Endodermal cell (in vitro differentiated cells): ENCODE data around the gene FGD6. TPM values are rescaled to one million over a fixed set of nuclear protein-coding genes. Genes with fewer than 3 reads are reported as not detected.
A peak's percentile ranks its signal among the peaks of the same experiment; 100 is the strongest.

Experiments
- DNase-seq: peaks from one replicate; pipeline ENCODE4 v3.0.0-alpha.2; 2017
- H3K27ac ChIP-seq: 2 replicates; pipeline ENCODE4 v1.5.1; 2013; ENCODE audit warnings: mild to moderate bottlenecking, low read depth, low read length, moderate library complexity
- H3K27me3 ChIP-seq: 2 replicates; pipeline ENCODE4 v1.6.1; 2013; ENCODE audit warnings: mild to moderate bottlenecking, low read length, moderate library complexity; ENCODE audit not compliant: insufficient read depth, control insufficient read depth, poor library complexity, severe bottlenecking
- H3K36me3 ChIP-seq: 2 replicates; pipeline ENCODE4 v1.7.0; 2013; ENCODE audit warnings: mild to moderate bottlenecking, low read length, moderate library complexity; ENCODE audit not compliant: control insufficient read depth, insufficient read depth
- H3K4me1 ChIP-seq: one replicate; pipeline ENCODE4 v1.7.0; 2013; ENCODE audit warnings: low read length; ENCODE audit not compliant: control insufficient read depth, insufficient read depth
- H3K4me3 ChIP-seq: 2 replicates; pipeline ENCODE4 v1.5.1; 2013; ENCODE audit warnings: mild to moderate bottlenecking, low read length, moderate library complexity
- H3K9ac ChIP-seq: 2 replicates; pipeline ENCODE4 v1.6.1; 2013; ENCODE audit warnings: mild to moderate bottlenecking, low read length, moderate library complexity; ENCODE audit not compliant: poor library complexity, severe bottlenecking; ENCODE audit errors: extremely low read depth
- H3K9me3 ChIP-seq: 2 replicates; pipeline ENCODE4 v1.6.1; 2013; ENCODE audit warnings: mild to moderate bottlenecking, low read length, moderate library complexity; ENCODE audit not compliant: control insufficient read depth
- H3K27ac Mint-ChIP-seq: 2 replicates; pipeline ENCODE4 v1.8.0; 2020; ENCODE audit warnings: mixed read lengths
- H3K27me3 Mint-ChIP-seq: 2 replicates; pipeline ENCODE4 v1.8.0; 2021; ENCODE audit warnings: mild to moderate bottlenecking, mixed read lengths; ENCODE audit not compliant: insufficient read depth
- H3K36me3 Mint-ChIP-seq: 2 replicates; pipeline ENCODE4 v1.8.0; 2020; ENCODE audit warnings: low read depth, mixed read lengths
- H3K4me1 Mint-ChIP-seq: 2 replicates; pipeline ENCODE4 v1.8.0; 2020; ENCODE audit warnings: mixed read lengths
- H3K4me3 Mint-ChIP-seq: 2 replicates; pipeline ENCODE4 v1.8.0; 2020; ENCODE audit warnings: mild to moderate bottlenecking, moderate library complexity, mixed read lengths
- H3K9me3 Mint-ChIP-seq: 2 replicates; pipeline ENCODE4 v1.8.0; 2020; ENCODE audit warnings: mild to moderate bottlenecking, mixed read lengths
- WGBS, 2 experiments: methylation state at CpG; one replicate each; pipeline versions ENCODE4 v1.1.5 to v1.1.7; 2013; ENCODE audit warnings: missing lambda C conversion rate in 2 of 2, mixed read lengths in 1 of 2; ENCODE audit not compliant: insufficient coverage in 1 of 2, insufficient read length in 1 of 2; 5-methylcytosine and 5-hydroxymethylcytosine counted together
- total RNA-seq, 2 donors: library from RNA; stranded (reverse); fragmentation: NEBNext Ultra II Directional in 1 of 2; extraction: Animal tissue kit (Norgen Biotek cat#: 25700) in 1 of 2; gene quantifications; 2 replicates in 1 of 2; 3 replicates in 1 of 2; pipeline ENCODE4 v1.2.1, GENCODE V29; 2021
- TF ChIP-seq, protein P1 (sequence below): fragments of 200-600 bp; sonication (generic); conservative IDR thresholded peaks from 2 replicates; pipeline ENCODE4 v1.5.0; 2021; ENCODE audit warnings: antibody characterized with exemption, mild to moderate bottlenecking

The FGD6 gene
- total RNA-seq, 2 donors from 2014 or later: 95.3 to 124 TPM

DNA sequence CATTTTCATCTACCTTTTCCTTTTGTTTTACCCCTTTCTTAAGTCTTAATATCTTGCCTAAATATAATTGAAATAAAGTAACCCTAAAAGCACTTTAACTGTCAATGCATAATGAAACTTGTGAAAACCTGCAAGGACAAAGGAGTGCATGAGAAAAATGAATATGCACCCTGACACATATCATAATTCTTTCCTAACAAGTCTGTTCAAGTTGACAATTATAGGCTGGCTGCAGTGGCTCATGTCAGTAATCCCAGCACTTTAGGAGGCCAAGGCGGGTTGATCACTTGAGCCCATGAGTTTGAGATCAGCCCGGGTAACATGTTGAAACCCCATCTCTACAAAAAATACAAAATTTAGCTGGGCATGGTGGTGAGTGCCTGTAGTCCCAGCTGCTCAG, 65.4 kb downstream of the FGD6 start:
- H3K4me1 Mint-ChIP-seq: no peaks in the 10 kb centered on the region
- peaks cover 56% of the 10 kb centered on the region for H3K36me3 ChIP-seq
- H3K4me3 Mint-ChIP-seq: no peak overlapping the region
- peaks cover 69% of the 10 kb centered on the region for H3K36me3 Mint-ChIP-seq
- TF ChIP-seq, protein P1, sequence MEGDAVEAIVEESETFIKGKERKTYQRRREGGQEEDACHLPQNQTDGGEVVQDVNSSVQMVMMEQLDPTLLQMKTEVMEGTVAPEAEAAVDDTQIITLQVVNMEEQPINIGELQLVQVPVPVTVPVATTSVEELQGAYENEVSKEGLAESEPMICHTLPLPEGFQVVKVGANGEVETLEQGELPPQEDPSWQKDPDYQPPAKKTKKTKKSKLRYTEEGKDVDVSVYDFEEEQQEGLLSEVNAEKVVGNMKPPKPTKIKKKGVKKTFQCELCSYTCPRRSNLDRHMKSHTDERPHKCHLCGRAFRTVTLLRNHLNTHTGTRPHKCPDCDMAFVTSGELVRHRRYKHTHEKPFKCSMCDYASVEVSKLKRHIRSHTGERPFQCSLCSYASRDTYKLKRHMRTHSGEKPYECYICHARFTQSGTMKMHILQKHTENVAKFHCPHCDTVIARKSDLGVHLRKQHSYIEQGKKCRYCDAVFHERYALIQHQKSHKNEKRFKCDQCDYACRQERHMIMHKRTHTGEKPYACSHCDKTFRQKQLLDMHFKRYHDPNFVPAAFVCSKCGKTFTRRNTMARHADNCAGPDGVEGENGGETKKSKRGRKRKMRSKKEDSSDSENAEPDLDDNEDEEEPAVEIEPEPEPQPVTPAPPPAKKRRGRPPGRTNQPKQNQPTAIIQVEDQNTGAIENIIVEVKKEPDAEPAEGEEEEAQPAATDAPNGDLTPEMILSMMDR: no peak
- peaks cover 22% of the 10 kb centered on the region for H3K9me3 Mint-ChIP-seq
- peaks cover 12% of the 10 kb centered on the region for H3K9me3 ChIP-seq
- H3K4me3 ChIP-seq: no peak overlapping the region
- H3K27me3 Mint-ChIP-seq: no peaks in the 10 kb centered on the region
- no peaks in the 10 kb centered on the region for H3K27me3 ChIP-seq
- DNase-seq: no peak
- no peak overlapping the region for H3K27ac ChIP-seq
- H3K27ac Mint-ChIP-seq: no peak overlapping the region
- no peak overlapping the region for H3K9ac ChIP-seq
- whole genome bisulfite sequencing, 2 experiments: 95 to 100% methylated on average over 1 to 2 of the region's 2 CpGs
- H3K4me1 ChIP-seq: no peaks in the 10 kb centered on the region

DNA sequence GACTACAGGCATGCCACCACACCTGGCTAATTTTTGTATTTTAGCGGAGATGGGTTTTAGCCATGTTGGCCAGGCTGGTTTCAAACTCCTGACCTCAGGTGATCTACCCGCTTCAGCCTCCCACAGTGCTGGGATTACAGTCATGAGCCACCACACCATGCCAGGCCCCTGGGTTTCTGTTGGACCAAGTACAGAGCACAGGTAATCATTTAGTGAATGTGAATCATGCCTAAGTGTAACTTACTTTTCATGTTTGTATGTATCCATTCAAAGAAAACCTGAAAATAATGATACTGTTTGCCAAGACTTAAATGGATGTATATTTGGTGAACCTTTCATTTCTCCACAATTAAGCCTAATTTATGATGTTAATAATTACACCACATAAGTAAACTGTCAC, 65.9 kb downstream of the FGD6 start:
- Histone ChIP-seq H3K9ac (no peak overlapping the region), H3K36me3 (peaks cover 56% of the 10 kb centered on the region), H3K4me1 (no peaks in the 10 kb centered on the region), H3K27ac (no peak overlapping the region), H3K9me3 (peaks cover 8% of the 10 kb centered on the region), H3K4me3 (no peak overlapping the region), H3K27me3 (no peaks in the 10 kb centered on the region)
- 98 to 100% methylated on average over 2 of the region's 2 CpGs for WGBS, 2 experiments
- TF ChIP-seq, protein P1: no peak
- peaks cover 18% of the 10 kb centered on the region for H3K9me3 Mint-ChIP-seq
- H3K27me3 Mint-ChIP-seq: no peaks in the 10 kb centered on the region
- no peak for DNase-seq
- H3K36me3 Mint-ChIP-seq: peaks cover 69% of the 10 kb centered on the region
- peak overlapping the region; percentile 13 for H3K27ac Mint-ChIP-seq
- no peaks in the 10 kb centered on the region for H3K4me1 Mint-ChIP-seq
- no peak overlapping the region for H3K4me3 Mint-ChIP-seq

DNA sequence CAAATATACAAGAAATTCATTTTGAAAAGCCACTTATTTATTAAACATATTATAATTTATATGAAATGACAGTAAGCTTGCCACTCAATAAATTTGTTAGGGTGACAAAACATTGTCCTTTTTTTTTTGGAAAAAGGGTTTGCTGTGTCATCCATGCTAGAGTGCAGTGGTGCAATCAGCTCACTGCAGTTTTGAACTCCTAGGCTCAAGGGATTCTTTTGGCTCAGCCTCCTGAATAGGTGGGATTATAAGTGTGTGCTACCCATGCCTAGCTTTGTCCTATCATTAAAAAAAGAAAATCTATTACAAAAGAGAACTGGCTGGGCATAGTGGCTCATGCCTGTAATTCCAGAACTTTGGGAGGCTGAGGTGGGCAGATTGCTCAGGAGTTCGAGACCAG, 66.8 kb downstream of the FGD6 start:
- H3K4me1 ChIP-seq: no peaks in the 10 kb centered on the region
- H3K4me3 ChIP-seq: no peak overlapping the region
- TF ChIP-seq, protein P1: no peak
- peaks cover 62% of the 10 kb centered on the region for H3K36me3 ChIP-seq
- no peak overlapping the region for H3K9ac ChIP-seq
- H3K27ac ChIP-seq: no peak overlapping the region
- H3K9me3 ChIP-seq: peaks cover 6% of the 10 kb centered on the region
- Mint-ChIP-seq H3K4me1 (no peaks in the 10 kb centered on the region), H3K36me3 (peaks cover 68% of the 10 kb centered on the region), H3K4me3 (no peak overlapping the region), H3K27ac (peak overlapping the region; percentile 30), H3K9me3 (peaks cover 9% of the 10 kb centered on the region), H3K27me3 (no peaks in the 10 kb centered on the region)
- no peaks in the 10 kb centered on the region for H3K27me3 ChIP-seq
- WGBS, 2 experiments: 100% methylated on average over 1 of the region's 1 CpG; no CpG with 5 or more reads in 1 of the 2 experiments
- DNase-seq: no peak
